HG03196 (cell line): Measurements from ENCODE around the gene CCDC148.
"Not testable (repeated sequence)": the region's sequence is repeated elsewhere in the genome, so short reads cannot be mapped to it uniquely, and the experiment has no call there.

ENCODE experiments used
- ATAC-seq: cut with Tn5 transposase; IDR thresholded peaks from one replicate; pipeline ENCODE4 v1.9.1; 2021; ENCODE audit not compliant: unreplicated experiment

CCDC148 gene

DNA sequence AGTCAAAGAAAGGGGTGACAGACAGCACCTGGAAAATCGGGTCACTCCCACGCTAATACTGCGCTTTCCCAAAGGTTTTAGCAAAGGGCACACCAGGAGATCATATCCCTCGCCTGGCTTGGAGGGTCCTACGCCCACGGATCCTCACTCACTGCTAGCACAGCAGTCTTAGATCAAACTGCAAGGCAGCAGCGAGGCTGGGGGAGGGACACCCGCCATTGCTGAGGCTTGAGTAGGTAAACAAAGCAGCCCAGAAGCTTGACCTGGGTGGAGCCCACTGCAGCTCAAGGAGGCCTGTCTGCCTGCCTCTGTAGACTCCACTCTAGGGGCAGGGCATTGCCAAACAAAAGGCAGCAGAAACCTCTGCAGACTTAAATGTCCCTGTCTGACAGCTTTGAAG is 233.5 kb downstream of the CCDC148 start:
- not testable (repeated sequence) for ATAC-seq

DNA sequence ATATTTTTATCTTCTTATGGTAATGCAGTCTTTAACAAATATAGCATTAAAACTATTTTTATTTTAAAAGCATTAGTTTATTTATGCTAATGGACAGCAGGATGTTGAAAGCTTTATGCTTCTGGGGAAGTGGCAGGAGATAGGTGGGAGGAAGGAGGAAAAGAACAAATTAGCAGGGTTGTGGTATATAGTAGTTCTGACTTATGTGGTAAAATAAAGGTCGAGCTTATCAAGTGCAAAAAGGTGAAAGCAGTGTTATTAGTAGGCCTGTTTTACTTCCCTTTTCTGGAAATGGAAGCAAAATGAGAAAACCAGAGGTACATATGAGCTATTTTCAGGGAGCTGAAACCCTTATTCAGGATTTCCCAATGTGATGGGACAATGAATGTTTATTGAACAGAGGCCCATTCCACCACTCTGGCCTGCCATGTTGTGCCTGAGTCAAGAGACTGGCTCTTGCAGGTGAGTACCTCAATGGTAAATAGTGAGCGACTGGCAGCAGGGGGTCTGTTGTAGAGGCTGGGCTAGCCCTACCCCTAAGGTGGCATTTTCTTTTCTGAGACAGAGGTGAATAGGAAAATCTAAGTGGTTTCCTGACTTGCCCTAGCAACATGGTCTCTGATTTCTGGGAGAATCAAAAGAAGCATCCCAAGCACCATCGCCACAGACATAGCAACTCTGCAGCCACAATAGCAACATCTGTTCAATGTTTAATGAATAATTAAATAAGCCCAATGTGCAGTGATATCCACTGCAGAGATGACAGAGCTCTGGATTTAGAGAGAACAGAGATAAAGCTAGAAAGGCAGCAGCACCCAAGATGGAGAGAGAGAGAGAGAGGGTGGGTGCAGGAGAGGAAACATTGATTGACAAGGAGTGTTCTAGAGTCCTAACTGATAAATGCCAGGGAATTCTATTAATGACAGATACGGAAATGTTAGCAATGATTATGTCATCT is 235.2 kb downstream of the CCDC148 start:
- ATAC-seq: no peak

DNA sequence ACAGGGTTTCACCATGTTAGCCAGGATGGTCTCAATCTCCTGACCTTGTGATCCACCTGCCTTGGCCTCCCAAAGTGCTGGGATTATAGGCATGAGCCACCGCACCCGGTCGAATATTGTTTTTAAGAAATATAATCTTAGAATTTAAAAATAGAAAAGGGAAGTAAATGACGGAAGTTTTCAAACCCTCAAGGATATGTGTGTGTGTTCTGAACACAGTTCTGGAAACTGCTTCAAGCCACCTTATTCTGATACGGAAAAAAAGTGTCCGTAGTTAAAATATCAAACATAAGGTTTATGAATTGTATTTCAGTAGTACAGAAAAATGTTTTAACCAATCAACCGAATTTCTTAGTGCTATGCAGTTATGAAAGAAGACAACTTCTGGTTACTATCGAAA is 239.0 kb downstream of the CCDC148 start:
- no peak for ATAC-seq

DNA sequence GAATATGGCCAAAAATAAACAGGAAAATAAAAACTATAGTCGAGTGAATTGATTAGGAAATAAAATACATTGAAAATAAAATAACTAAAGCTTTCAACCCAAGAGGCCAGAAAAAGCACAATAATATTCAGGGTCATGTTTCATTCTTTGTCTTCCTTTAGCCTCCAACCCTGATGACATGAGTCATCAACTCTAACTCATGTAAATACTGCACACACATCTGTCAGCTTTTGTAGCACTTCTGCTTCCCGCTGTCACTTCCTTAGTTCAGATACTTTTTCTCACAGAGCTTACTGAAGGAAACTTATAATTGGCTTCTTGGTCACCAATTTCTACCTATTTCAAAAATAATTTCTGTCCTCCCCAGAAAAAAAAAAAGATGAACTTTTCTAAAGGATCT is 242.1 kb downstream of the CCDC148 start:
- ATAC-seq: peak; percentile 96

DNA sequence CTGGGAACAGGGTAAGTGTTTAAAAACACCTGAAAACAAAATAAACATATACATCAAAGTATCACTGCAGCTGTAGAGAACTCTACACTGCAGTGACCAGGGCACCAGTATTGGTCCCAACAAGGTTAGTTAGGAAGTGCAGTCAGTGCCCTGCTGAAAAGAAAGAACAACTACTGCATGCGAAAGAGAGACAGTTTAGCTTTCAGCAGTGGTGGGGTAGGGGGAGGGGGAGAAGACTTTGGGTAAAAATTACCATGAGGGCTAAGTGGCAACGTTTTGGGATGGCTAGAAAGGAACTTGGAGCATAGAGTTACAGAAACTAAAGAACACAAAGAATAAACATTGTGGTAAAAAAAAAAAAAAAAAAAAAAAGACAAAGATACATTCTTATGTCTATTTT is 242.8 kb downstream of the CCDC148 start:
- ATAC-seq: no peak

DNA sequence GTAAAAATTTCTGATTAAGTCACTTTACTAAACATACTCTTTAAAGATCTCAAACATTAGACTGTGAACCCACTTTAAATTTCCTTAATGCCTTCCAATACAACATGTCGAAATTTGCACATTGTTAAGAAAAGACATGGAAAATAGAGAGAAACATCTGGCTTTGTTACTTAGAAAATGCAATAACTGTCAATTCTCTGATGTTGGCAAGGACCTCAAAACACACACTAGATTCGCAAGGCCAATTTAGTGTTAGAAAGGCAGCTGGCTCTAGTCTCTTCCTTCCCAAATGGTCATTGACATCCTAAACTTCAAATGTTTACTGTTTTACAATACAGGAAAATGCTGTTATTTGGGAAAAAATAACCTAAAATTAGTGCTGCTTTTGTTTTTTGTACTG is 244.3 kb downstream of the CCDC148 start:
- no peak for ATAC-seq

DNA sequence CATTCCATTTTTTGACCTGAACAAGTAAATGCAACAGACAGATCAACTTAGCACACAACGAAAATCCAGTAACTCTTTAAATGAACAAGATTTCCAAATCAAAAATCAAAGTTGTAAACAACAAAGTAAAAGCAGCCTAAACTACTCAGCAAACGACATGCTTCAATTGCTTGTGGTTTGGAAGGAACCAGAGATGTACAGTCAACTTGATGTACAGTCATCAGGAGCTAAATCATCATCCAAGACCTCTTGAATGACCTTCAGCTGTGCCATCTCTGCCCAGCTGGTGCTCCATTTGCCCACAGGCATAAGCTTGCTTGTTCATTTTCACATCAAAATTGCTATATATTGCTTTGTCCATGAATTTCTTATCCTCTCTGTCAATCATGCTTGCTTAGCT is 245.1 kb downstream of the CCDC148 start:
- no peak for ATAC-seq

DNA sequence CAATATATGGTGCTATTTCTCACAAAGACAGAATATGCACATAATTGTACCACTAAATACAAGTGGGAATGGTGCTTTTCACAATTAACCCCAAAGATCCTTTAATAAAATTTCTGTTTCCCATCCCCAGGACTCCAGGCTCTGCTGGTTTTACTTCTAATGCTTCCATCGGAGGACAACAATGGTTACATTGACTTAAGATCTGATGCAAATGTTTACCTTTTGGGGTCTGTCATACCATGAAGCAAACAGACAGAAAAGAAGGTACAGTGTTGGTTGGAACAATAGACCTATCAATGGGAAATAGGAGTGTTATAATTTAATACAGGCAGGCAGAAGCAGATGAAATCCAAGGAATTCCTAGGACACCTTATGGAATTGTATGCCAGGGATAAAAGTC is 249.2 kb downstream of the CCDC148 start:
- no peak for ATAC-seq

DNA sequence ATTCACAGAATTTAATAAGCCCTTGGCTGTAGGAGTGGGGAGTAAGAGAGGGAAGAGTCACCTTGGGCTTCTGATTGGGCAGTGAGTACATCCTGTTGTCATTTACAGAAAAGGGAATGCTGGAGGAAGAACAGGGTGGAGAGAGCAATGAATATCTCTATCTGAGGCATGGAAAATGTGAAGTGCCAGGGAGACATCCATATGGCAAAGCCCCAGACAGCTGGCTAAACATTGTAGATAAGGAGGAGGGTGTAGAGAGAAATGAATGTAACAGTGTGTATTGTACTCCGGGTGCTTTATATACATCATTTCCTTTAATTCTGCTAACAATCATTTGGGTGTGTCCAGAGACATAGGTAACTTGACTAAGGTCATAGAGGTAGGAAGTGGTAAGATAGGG is 251.3 kb downstream of the CCDC148 start:
- ATAC-seq: no peak

DNA sequence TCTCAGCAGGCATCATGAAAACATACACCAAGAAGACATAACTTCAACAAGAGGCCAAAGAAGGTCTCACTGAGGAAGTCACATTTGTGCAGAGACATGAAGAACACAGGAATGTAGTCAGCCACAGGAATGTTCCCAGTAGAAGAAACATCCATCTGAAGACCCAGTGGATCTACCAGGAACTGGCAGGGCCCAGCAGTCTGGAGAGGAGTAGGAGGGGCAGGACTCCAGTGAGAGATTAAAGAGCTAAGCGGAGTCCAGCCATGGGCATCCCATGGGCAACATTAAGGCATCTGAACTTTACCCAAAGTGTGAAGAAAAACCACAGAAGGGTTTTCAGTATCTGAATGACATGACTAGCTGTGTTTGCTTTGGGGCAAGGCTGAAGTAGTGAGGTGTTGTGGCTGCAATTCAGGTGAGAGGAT is 251.8 kb downstream of the CCDC148 start:
- ATAC-seq: peak; percentile 58

DNA sequence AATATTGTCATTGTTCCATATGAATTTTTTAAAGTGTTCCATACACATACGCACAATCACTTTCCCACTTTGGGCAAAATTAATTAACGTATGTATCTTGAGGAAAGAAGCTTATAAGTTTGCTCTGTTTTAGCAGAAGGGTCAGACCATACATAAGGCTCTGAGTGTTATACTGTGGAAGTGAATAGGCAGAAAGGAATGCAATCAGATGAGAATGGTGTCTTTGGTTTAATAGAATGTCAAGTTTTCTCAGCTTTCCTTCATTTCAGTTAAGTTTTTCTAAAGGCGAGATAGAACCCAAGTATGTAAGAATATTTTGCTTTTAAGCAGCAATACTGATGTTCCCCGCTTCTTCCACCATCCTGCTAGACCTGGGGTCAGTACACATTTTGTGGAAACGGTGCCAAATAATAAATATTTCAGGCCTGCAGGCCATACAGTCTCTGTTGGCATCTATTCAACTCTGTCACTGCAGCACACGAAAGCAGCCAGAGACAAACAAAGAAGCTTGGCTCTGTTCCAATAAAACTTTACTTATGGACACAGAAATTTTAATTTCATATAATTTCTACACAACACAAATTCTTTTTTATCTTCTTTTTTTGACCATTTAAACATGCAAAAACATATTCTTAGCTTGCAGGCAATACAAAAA is 254.3 kb downstream of the CCDC148 start:
- ATAC-seq: no peak

DNA sequence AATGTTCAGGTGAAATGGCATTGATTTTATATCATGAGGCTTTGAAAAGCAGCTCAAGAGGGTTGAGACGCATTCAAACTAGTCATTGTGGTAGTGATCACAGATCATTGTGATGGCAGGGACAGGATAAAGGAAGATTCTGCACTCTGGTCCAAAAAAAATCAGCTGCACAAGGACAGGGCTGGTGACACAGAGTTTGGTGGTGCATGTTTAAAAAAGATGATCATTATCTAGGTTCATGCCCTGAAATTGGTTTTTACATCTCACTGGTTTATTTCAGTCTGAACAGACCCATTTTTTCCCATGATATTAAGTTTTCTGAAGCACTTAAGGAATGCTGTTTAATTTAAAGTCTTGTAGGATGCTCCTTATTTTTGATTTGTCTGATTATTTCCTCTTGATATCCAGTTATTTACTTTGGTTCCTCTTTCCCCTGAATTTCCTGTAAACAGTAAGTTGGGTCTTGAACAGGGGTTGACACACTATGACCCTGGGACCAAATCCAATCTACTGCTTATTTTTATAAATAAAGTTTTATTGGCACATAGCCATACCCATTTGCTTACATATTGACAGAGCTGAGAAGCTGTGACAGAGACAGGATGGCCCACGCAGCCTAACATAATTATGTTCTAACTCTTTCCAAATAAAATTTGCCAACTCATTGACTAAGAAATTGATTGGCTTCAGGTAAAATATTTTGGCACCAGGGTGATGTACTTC is 256.5 kb downstream of the CCDC148 start:
- no peak for ATAC-seq

DNA sequence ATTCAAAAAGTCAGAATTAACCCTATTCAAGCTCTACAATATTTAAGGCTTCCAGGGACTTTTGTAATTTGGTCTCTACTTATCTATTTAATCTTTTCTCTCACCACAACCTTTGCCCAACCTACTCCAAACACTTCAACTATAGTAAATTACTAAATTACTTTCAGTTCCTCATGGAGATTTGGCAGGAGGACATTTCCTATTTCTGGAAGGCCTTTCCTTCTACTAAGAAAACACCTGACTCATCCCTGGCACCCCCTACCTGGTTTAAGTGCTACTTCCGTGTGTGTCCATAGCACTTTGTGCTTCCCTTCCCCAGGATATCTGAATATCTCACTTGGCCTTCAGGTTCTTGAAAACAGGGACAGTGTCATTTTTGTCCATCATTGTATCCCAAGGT is 258.6 kb downstream of the CCDC148 start:
- ATAC-seq: no peak

DNA sequence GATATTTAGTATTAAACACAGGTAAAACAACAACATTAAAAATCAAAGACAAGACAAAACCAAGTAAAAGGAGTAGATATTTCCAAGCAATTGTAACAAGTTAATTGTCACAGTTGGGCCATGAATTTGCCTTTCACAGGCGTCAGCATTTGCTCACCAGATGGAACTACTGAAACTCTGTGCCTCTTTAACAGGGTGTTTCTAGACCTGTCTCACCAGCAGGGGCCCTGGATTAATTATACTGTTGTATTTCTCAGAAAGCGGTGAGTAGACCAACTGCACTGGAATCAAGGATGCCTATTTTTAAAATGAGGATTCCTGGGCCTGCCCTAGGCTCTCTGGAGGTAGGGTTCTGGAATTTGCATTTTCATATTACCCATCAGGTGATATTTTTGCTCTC is 262.3 kb downstream of the CCDC148 start:
- ATAC-seq: no peak

DNA sequence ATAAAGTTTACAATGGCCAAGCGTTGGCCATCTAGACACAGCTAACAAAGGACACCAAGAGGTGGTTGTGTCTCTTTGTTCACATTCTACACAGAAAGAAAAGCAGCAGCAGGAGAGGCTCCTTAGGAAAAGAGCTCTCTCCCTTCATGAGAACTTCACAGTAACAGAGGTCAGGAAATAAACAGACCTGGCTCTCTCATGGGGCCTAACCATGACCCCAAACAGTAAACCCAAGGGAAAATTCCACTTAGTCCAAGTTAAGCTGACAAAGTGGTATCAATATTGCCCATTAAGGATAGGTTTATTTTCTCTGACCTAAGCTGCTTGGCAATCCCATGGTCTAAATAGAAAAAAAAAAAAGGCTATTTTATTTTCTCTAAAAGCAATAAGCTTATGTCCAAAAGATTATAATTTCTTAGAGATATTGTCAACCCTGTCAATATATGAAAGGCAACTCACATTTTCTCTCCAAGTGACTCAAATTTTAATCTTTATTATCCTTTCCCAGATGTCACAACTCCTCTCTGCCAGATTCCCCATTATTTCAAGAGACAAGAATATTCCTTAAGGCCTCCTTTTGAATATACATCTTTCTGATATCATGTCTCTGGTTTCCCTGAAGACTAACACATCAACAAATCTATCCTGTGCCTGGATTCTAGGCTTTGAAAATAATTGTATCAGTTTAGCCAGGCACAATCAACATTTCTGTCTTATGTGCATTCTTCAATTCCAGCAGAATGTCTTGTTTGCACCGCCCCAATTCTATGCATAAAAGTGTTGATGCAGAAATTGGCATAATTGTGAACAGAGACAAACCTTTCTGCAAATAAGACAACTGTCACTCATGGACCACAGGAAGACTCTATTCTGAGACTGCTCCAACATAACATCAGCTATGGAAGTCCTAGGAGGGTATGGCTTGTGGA is 263.8 kb downstream of the CCDC148 start:
- ATAC-seq: no peak

DNA sequence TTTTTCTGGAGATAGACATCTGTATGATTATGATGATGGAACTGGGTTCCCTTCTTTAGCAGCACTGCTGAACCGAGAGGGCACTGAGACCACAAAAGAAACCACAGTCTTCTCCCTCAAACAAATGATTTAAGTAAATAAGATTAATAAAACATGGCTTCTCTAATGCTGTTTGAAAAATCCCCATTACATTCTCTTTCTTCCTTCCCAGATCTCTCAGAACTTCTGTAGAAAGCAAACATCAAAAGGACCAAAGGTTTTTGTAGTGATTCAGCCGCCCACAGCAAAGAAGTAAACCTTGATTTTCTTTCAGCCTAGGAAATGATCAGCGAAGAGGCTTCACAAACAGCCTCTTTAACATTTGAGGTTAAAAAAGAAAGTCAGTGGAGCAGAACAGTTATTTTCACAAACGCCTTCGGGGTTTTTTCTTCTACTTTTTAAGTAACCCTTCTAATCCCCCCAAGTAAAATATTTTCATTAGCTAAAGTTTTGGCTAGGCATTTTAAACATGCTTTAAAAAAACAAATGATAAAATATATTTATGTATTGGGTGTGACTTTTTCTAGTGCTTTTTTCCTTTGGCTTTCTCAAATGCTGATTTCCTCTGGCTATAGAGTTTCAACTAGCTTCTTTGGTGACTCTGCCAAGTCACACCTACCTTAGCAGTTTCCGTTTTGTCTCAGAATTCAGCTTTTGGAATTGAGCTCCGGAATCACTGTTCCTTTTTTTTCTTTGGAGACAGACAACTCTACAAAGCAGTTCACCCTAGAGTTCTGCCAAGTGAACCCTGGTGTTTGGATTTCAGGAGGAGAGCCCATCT is 265.3 kb downstream of the CCDC148 start:
- ATAC-seq: peak; percentile 89

DNA sequence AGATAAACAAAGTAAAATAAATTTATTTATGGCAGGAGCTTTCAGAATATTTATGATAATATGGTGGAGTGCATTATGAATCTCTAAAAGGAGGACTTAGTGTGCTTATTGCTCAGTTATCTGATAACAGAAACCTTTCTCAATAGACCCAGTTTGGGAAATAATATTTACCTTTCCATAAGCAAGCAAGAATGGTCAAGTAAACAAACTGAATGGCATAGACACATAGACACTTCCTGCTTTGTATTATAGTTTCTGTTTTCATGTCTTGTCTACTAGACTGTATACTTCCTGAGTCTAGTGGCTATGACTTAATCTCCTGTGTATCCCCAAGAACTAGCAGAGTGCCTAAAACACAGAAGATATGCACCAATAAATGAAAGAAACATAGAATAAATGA is 267.0 kb downstream of the CCDC148 start:
- peak; percentile 55 for ATAC-seq

DNA sequence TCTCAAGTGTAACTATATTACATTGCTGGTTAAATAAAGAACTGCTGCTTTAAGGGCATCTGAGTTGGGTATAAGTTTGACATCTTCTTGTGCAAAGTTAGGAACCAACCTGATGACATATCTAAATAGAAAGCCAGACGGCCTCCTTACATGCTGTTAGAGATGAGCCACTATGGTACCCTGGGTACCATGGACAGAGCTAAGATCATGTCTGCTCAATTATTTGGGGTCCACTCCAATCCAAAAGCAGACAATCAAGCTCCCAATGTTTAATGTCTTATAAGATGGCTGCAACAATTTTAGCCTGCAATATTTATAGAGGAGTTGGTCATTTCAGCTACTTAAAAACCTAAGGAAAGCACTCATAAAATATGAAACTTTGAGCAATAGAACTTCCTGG is 268.6 kb downstream of the CCDC148 start:
- no peak for ATAC-seq

DNA sequence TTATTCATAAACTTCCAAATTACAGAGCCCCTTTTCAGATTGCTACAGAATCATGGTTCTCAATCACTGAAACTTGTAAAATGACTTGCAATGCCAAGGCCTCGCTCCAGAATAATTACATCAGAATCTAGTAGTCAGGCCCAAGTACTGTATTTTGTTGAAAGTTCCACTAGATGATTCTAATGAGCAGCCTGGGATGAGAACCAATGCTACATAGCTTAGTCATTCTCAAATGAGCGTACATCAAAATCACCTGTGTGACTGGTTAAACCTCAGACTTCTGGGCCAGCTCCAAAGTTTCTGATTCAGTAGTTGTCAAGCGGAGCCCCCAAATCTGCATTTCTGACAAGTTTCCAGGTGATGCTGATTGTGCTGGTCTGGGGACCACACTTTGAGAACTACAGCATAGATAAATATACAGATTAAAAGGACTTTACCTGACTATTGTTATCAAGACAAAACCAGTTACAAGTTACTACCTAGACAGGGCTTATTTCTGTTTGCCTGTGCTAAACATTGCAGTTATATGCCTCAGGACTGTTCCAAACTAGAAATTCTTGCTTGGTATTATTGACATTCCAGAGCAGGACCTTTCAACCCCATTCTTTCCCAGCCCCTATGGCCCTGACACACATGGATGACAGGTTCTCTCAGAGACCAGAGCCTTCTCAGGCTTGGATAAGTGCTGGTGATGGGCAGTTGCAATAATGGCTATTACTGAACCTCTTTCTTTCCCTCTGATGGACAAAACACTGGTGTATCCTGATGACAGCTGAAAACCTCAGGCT is 271.8 kb downstream of the CCDC148 start:
- no peak for ATAC-seq
